Endodermal cell (in vitro differentiated cells): Measurements from ENCODE around the gene MAGEC1. TPM values are rescaled to one million over a fixed set of nuclear protein-coding genes. Genes with fewer than 3 reads are reported as not detected.

ENCODE experiments used
- DNase-seq: peaks from one replicate; pipeline ENCODE4 v3.0.0-alpha.2; 2017
- H3K27ac ChIP-seq: 2 replicates; pipeline ENCODE4 v1.5.1; 2013; ENCODE audit warnings: mild to moderate bottlenecking, low read depth, low read length, moderate library complexity
- H3K27me3 ChIP-seq: 2 replicates; pipeline ENCODE4 v1.6.1; 2013; ENCODE audit warnings: mild to moderate bottlenecking, low read length, moderate library complexity; ENCODE audit not compliant: insufficient read depth, control insufficient read depth, poor library complexity, severe bottlenecking
- H3K36me3 ChIP-seq: 2 replicates; pipeline ENCODE4 v1.7.0; 2013; ENCODE audit warnings: mild to moderate bottlenecking, low read length, moderate library complexity; ENCODE audit not compliant: control insufficient read depth, insufficient read depth
- H3K4me1 ChIP-seq: one replicate; pipeline ENCODE4 v1.7.0; 2013; ENCODE audit warnings: low read length; ENCODE audit not compliant: control insufficient read depth, insufficient read depth
- H3K4me3 ChIP-seq: 2 replicates; pipeline ENCODE4 v1.5.1; 2013; ENCODE audit warnings: mild to moderate bottlenecking, low read length, moderate library complexity
- H3K9ac ChIP-seq: 2 replicates; pipeline ENCODE4 v1.6.1; 2013; ENCODE audit warnings: mild to moderate bottlenecking, low read length, moderate library complexity; ENCODE audit not compliant: poor library complexity, severe bottlenecking; ENCODE audit errors: extremely low read depth
- H3K9me3 ChIP-seq: 2 replicates; pipeline ENCODE4 v1.6.1; 2013; ENCODE audit warnings: mild to moderate bottlenecking, low read length, moderate library complexity; ENCODE audit not compliant: control insufficient read depth
- H3K27ac Mint-ChIP-seq: 2 replicates; pipeline ENCODE4 v1.8.0; 2020; ENCODE audit warnings: mixed read lengths
- H3K27me3 Mint-ChIP-seq: 2 replicates; pipeline ENCODE4 v1.8.0; 2021; ENCODE audit warnings: mild to moderate bottlenecking, mixed read lengths; ENCODE audit not compliant: insufficient read depth
- H3K36me3 Mint-ChIP-seq: 2 replicates; pipeline ENCODE4 v1.8.0; 2020; ENCODE audit warnings: low read depth, mixed read lengths
- H3K4me1 Mint-ChIP-seq: 2 replicates; pipeline ENCODE4 v1.8.0; 2020; ENCODE audit warnings: mixed read lengths
- H3K4me3 Mint-ChIP-seq: 2 replicates; pipeline ENCODE4 v1.8.0; 2020; ENCODE audit warnings: mild to moderate bottlenecking, moderate library complexity, mixed read lengths
- H3K9me3 Mint-ChIP-seq: 2 replicates; pipeline ENCODE4 v1.8.0; 2020; ENCODE audit warnings: mild to moderate bottlenecking, mixed read lengths
- CTCF ChIP-seq: fragments of 200-600 bp; sonication (generic); conservative IDR thresholded peaks from 2 replicates; pipeline ENCODE4 v1.5.0; 2021; ENCODE audit warnings: antibody characterized with exemption, mild to moderate bottlenecking
- WGBS, 2 experiments: methylation state at CpG; one replicate each; pipeline versions ENCODE4 v1.1.5 to v1.1.7; 2013; ENCODE audit warnings: missing lambda C conversion rate in 2 of 2, mixed read lengths in 1 of 2; ENCODE audit not compliant: insufficient coverage in 1 of 2, insufficient read length in 1 of 2; 5-methylcytosine and 5-hydroxymethylcytosine counted together
- total RNA-seq, 2 donors: library from RNA; stranded (reverse); fragmentation: NEBNext Ultra II Directional in 1 of 2; extraction: Animal tissue kit (Norgen Biotek cat#: 25700) in 1 of 2; gene quantifications; 2 replicates in 1 of 2; 3 replicates in 1 of 2; pipeline ENCODE4 v1.2.1, GENCODE V29; 2021

Gene MAGEC1
- total RNA-seq, 2 donors from 2014 or later, result not detected

- 86% methylated on average over 1 of the region's 2 CpGs; no CpG with 5 or more reads in 1 of the 2 experiments for WGBS, 2 experiments
- no peaks in the 10 kb centered on the region for H3K9me3 ChIP-seq
- no peak for DNase-seq
- no peaks in the 10 kb centered on the region for H3K36me3 ChIP-seq
- Mint-ChIP-seq H3K4me1 (no peaks in the 10 kb centered on the region), H3K36me3 (no peaks in the 10 kb centered on the region), H3K27me3 (no peaks in the 10 kb centered on the region), H3K4me3 (no peak overlapping the region), H3K9me3 (peaks cover 39% of the 10 kb centered on the region), H3K27ac (no peak overlapping the region)
- TF ChIP-seq CTCF, result no peak
- no peak overlapping the region for H3K9ac ChIP-seq
- no peaks in the 10 kb centered on the region for H3K4me1 ChIP-seq
- no peak overlapping the region for H3K27ac ChIP-seq
- no peak overlapping the region for H3K4me3 ChIP-seq
- no peaks in the 10 kb centered on the region for H3K27me3 ChIP-seq
Observed at GRCh38 chrX:141958675-141959074, 55.0 kb downstream of the MAGEC1 start.

Other genes starting within 250 kb of the MAGEC1 start
- not detected for gene SPANXD, start 205.2 kb upstream of the MAGEC1 start, total RNA-seq
- gene MAGEC3, start 65.6 kb upstream of the MAGEC1 start, total RNA-seq, result under 1 TPM in 1 of 2 donors, not detected in 1; 0.58 TPM